Astrocyte (in vitro differentiated cells and primary cell): ENCODE data around the gene EPN2.

Experiments used
- EZH2 ChIP-seq: IDR thresholded peaks from 2 replicates; pipeline ENCODE4 v1.6.1; 2012; ENCODE audit warnings: mild to moderate bottlenecking, low read length, inconsistent platforms; ENCODE audit not compliant: insufficient read depth
- TF ChIP-seq, protein P1 (sequence below): IDR thresholded peaks from 2 replicates; pipeline ENCODE4 v1.5.1; 2011; ENCODE audit warnings: low read depth, mild to moderate bottlenecking, inconsistent platforms, low read length, moderate library complexity; ENCODE audit not compliant: insufficient read depth

DNA sequence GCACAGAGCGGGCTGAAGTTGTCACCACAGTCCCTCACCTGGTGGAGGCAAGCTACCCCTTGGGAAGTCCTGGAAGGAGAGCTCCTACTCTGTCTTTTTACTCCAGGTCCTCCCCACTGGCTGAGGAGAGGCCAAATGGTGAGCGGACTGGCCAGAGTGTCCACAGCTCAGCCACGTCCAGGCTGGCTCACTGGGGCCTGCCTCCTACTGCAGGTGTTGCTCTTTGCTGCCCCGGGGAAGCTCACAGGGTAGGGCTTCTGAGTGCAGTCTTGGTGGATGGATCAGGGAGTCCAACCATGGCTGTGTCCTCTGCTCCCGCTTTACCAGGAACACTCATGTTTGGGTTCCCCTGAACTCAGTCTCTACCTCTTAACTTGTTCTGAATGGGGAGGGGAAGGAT lies 122.7 kb downstream of the EPN2 start:
- TF ChIP-seq, protein P1, sequence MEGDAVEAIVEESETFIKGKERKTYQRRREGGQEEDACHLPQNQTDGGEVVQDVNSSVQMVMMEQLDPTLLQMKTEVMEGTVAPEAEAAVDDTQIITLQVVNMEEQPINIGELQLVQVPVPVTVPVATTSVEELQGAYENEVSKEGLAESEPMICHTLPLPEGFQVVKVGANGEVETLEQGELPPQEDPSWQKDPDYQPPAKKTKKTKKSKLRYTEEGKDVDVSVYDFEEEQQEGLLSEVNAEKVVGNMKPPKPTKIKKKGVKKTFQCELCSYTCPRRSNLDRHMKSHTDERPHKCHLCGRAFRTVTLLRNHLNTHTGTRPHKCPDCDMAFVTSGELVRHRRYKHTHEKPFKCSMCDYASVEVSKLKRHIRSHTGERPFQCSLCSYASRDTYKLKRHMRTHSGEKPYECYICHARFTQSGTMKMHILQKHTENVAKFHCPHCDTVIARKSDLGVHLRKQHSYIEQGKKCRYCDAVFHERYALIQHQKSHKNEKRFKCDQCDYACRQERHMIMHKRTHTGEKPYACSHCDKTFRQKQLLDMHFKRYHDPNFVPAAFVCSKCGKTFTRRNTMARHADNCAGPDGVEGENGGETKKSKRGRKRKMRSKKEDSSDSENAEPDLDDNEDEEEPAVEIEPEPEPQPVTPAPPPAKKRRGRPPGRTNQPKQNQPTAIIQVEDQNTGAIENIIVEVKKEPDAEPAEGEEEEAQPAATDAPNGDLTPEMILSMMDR = no peak
- no peak for TF ChIP-seq EZH2
